Peyer's patch (tissue), 4 donors: Measurements from ENCODE around the gene ZNF407.

Experiments
- CTCF ChIP-seq, 6 experiments: fragments of 450-650 bp in 4 of 6; fragments of 200-600 bp in 2 of 6; sonication (generic) in 1 of 6; IDR thresholded peaks; one replicate each; pipeline ENCODE4 v1.5.1; 2017 to 2019; ENCODE audit warnings: antibody characterized with exemption in 6 of 6, mild to moderate bottlenecking in 3 of 6, moderate library complexity in 1 of 6
- POLR2A ChIP-seq, 2 donors: fragments of 450-650 bp; IDR thresholded peaks; one replicate each; pipeline ENCODE4 v1.5.1; 2017; ENCODE audit warnings: antibody characterized with exemption in 2 of 2, mild to moderate bottlenecking in 2 of 2, moderate library complexity in 2 of 2

GRCh38 chr18:75036917-75037688 is 439.4 kb downstream of the ZNF407 start:
- TF ChIP-seq POLR2A (IDR thresholded peaks at IDR 0.05) = no peak
- no peak for TF ChIP-seq CTCF (IDR thresholded peaks at IDR 0.05)
